Tibial artery (tissue), 4 donors: ENCODE results near the gene ASPSCR1.

Source experiments
- DNase-seq, 2 donors: peaks; one replicate each; pipeline ENCODE4 v3.0.0-alpha.2; 2019
- H3K27ac ChIP-seq, 2 donors: fragments of 200-600 bp; sonication (generic) in 1 of 2; 1 replicate in 1 of 2; 2 replicates in 1 of 2; pipeline ENCODE4 v1.5.1; 2018 to 2019; ENCODE audit warnings: mild to moderate bottlenecking in 1 of 2
- H3K27me3 ChIP-seq, 2 donors: fragments of 200-600 bp; sonication (generic) in 1 of 2; one replicate each; pipeline versions ENCODE4 v1.5.1 to v1.6.0; 2016 to 2019
- H3K36me3 ChIP-seq, 3 donors: fragments of 200-600 bp; sonication (generic) in 2 of 3; one replicate each; pipeline ENCODE4 v1.5.1; 2016 to 2019; ENCODE audit warnings: mild to moderate bottlenecking in 2 of 3
- H3K4me1 ChIP-seq, 4 donors: fragments of 200-600 bp; sonication (generic) in 2 of 4; 1 replicate in 3 of 4; 2 replicates in 1 of 4; pipeline ENCODE4 v1.5.1; 2016 to 2019
- H3K4me3 ChIP-seq, 2 donors: fragments of 200-600 bp; sonication (generic) in 1 of 2; 1 replicate in 1 of 2; 2 replicates in 1 of 2; pipeline ENCODE4 v1.5.1; 2018 to 2019; ENCODE audit warnings: mild to moderate bottlenecking in 2 of 2
- H3K9me3 ChIP-seq, 3 donors: fragments of 200-600 bp; sonication (generic) in 1 of 3; one replicate each; pipeline ENCODE4 v1.5.1; 2016 to 2019
- intact Hi-C: fragments of 100-400 bp; cut with DNase I; formaldehyde crosslinking; loops from one replicate; pipeline ENCODE4 v1.15.0; 2023; ENCODE audit warnings: low total_unique reads
- TF ChIP-seq, protein P1 (sequence below), 2 experiments: fragments of 200-600 bp in 1 of 2; fragments of 450-650 bp in 1 of 2; IDR thresholded peaks; one replicate each; pipeline ENCODE4 v1.5.1; 2017 to 2019; ENCODE audit warnings: antibody characterized with exemption in 2 of 2, mild to moderate bottlenecking in 1 of 2, moderate library complexity in 1 of 2

The ASPSCR1 gene

DNA sequence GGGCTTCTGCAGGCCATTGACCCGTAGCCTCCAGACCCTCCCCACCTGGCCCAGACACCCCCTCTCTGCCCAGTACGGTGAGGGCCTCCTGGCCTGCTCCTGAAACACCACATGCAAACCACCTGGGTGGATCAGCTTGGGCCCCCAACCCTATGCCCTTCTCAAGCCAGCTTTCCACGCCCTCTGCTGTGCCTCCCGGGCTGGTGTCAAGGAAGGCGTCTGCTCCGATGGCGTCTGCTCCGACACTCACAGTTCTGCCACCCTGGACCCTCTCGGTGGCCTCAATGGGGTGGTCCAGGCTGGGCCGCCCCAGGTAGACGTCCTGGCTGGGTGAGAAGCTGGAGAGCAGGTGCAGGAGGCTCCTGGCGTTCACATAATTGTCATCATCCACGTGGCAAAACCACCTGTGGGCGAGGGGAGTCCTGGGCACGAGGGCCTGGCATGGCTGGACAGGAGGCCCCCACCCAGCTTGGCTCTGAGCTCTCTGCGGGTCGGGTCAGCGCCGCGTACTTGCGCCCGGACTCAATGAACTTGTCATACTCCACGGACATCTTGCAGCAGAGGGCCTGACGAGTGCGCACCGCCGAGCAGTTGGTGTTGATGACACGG, 72.8 kb downstream of the ASPSCR1 start:
- peak overlapping the region; percentile 75 to 93 for H3K4me3 ChIP-seq
- intact Hi-C loops: no loop called here
- DNase-seq: no peak
- H3K9me3 ChIP-seq: no peaks in the 10 kb centered on the region
- TF ChIP-seq, protein P1, sequence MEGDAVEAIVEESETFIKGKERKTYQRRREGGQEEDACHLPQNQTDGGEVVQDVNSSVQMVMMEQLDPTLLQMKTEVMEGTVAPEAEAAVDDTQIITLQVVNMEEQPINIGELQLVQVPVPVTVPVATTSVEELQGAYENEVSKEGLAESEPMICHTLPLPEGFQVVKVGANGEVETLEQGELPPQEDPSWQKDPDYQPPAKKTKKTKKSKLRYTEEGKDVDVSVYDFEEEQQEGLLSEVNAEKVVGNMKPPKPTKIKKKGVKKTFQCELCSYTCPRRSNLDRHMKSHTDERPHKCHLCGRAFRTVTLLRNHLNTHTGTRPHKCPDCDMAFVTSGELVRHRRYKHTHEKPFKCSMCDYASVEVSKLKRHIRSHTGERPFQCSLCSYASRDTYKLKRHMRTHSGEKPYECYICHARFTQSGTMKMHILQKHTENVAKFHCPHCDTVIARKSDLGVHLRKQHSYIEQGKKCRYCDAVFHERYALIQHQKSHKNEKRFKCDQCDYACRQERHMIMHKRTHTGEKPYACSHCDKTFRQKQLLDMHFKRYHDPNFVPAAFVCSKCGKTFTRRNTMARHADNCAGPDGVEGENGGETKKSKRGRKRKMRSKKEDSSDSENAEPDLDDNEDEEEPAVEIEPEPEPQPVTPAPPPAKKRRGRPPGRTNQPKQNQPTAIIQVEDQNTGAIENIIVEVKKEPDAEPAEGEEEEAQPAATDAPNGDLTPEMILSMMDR (IDR thresholded peaks at IDR 0.05): no peak
- peak overlapping the region in 1 of 2 donors; percentile 66 for H3K27ac ChIP-seq
- H3K27me3 ChIP-seq: no peaks in the 10 kb centered on the region
- peaks cover 28 to 61% (median 46%) of the 10 kb centered on the region in 3 donors for H3K36me3 ChIP-seq
- H3K4me1 ChIP-seq: peaks cover 6 to 44% (median 30%) of the 10 kb centered on the region in 4 donors

DNA sequence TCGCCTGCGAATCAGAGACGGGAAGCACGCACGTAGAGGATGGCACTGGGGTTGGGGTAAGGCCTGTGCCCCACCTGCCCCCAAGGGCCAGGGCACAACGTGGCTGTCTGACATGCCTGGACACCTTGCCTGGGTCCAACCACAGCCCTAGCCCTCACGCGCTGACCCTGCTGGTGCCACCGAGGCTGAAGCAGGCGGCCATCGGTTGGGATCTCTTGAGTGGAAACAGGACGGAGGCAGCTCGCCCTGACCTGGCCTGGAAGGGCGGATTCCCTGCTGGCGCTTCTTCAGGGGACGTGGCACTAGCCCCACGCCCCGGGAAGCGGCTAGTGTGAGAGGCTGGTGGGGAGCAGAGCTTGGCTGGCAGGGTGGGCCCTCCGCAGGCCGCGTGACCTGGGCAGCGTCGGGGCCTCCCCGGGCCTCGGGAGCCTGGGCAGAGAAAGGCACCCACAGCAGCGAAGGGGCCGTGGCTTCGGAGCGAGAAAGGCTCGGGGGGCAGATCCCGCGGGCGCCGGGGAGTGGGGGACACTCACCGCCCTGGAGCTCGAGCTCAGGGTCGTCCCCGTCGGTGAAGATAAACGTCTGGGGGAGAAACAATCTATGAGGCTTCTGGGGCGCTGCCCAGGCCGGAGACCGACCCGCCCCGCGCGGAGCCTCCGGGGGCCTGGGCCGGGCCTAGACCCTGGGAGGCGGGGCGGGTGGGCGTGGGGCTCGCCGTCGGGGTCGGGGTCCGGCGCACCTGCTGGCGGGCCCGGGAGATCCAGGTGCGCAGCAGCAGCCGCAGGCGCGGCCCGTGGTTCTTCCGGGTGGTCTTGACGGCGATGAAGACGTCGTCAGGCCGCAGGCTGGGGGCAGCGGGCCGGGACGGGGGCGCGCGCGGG, 73.6 kb downstream of the ASPSCR1 start:
- intact Hi-C loops: no loop called here
- TF ChIP-seq, protein P1 (IDR thresholded peaks at IDR 0.05): no peak
- no peaks in the 10 kb centered on the region for H3K27me3 ChIP-seq
- DNase-seq: no peak
- peaks cover 6 to 45% (median 30%) of the 10 kb centered on the region in 4 donors for H3K4me1 ChIP-seq
- H3K9me3 ChIP-seq: no peaks in the 10 kb centered on the region
- H3K36me3 ChIP-seq: peaks cover 34 to 69% (median 54%) of the 10 kb centered on the region in 3 donors
- peak overlapping the region; percentile 75 to 93 for H3K4me3 ChIP-seq
- H3K27ac ChIP-seq: peak overlapping the region; percentile 66 to 75

DNA sequence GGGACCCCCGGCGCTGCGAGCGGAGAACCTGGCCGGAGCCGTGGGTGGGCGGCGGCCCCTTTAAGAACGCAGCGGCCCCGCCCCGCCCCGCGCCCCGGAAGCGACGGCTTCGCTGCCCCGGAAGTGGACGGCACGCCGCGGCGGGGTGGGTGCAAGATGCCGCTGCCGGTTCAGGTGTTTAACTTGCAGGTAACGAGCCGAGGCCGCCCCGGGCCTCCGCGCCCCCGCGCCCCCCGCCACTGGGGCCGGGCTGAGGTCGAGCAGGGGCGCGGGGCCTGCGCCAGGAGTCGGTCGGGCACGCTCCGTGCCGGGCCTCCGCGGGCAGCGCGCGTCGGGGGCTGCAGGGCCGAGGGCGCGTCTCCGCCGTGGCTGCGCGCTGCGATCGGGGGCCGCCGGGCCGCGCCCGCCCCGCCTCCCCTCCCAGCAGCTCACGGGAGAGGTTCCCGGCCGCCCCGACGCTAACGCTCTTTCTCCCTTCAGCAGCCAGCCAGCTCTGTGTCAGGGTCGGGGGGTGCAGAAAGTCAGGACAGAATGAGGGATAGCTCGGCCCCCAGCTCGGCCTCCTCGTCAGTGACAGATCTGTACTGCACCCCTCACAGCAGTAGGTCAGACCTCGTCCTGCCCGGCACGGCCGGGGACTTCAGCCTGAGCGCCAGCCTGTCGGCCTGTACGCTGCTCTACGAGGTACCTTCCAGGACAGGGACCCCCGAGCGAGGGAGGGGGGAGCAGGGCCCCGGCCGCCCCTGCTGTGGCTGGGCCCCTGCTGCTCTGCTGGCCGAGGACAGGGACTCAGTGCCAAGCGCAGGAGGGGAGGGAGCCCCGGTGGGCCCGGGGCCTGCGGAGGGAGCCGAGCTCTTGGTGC, 74.6 kb downstream of the ASPSCR1 start, which contains the start of the genes GPS1 and RFNG:
Gene GPS1 (plus strand): TSS at position 123 of the 862 bp plus-strand sequence. CDS start 34 bp downstream, at position 157.
Gene RFNG (minus strand): TSS at position 36 of the 862 bp plus-strand sequence. CDS start 45 bp downstream, outside the sequence.
- no peaks in the 10 kb centered on the region for H3K27me3 ChIP-seq
- peaks cover 6 to 45% (median 30%) of the 10 kb centered on the region in 4 donors for H3K4me1 ChIP-seq
- H3K4me3 ChIP-seq: peak within 1 kb of the TSS; percentile 75 to 93
- peak; percentile 72 to 85 for DNase-seq
- peak within 1 kb of the TSS; percentile 66 to 75 for H3K27ac ChIP-seq
- intact Hi-C loops: no loop called here
- TF ChIP-seq, protein P1 (IDR thresholded peaks at IDR 0.05): no peak
- H3K9me3 ChIP-seq: no peaks in the 10 kb centered on the region
- H3K36me3 ChIP-seq: peaks cover 44 to 74% (median 63%) of the 10 kb centered on the region in 3 donors

DNA sequence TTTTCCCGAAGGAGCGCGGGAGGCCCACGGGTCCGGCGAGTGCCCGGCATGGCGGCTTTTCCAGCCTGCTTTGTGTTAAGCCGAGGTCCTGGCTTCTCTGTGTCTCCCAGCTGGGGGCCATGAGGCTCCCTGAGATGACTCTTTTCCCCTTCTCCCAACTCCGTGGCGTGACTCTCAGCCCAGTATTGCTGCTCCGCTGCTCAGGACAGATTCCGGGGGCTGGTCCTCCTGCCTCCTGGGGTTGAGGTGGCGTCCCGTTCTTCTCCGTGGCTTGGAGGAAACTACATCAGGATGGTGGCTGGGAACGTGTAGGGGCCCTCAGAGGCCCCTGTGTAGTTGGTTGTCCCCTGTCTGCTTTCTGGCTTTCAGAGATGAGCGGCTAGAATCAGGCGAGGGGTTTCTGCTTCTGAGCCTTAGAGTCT, 75.2 kb downstream of the ASPSCR1 start:
- intact Hi-C loops: no loop called here
- no peak for DNase-seq
- TF ChIP-seq, protein P1 (IDR thresholded peaks at IDR 0.05): no peak
- Histone ChIP-seq H3K4me3 (peak overlapping the region; percentile 75 to 93), H3K36me3 (peaks cover 38 to 74% (median 63%) of the 10 kb centered on the region in 3 donors), H3K27ac (peak overlapping the region; percentile 57 to 75), H3K4me1 (peaks cover 6 to 45% (median 30%) of the 10 kb centered on the region in 4 donors), H3K9me3 (no peaks in the 10 kb centered on the region), H3K27me3 (no peaks in the 10 kb centered on the region)

DNA sequence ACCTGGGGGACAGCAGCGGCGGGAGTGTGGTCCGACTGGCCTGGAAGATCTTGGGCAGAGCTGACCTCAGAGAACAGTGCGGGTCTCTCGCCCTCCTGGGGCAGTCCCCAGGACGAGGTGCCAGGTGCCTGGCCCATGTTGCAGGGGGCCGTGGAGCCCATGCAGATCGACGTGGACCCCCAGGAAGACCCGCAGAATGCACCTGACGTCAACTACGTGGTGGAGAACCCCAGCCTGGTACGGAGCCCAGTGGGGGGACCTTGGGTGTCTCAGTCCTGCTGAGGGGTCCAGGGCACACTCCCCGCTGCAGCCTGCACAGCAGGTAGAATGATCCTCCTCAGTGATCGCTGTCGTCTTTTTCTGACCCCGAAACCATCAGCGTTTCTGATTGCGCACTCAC, 75.7 kb downstream of the ASPSCR1 start:
- TF ChIP-seq, protein P1 (IDR thresholded peaks at IDR 0.05): no peak
- H3K36me3 ChIP-seq: peaks cover 34 to 74% (median 63%) of the 10 kb centered on the region in 3 donors
- H3K4me3 ChIP-seq: peak overlapping the region; percentile 75 to 93
- intact Hi-C loops: no loop called here
- no peak overlapping the region for H3K27ac ChIP-seq
- peaks cover 6 to 45% (median 30%) of the 10 kb centered on the region in 4 donors for H3K4me1 ChIP-seq
- H3K9me3 ChIP-seq: no peaks in the 10 kb centered on the region
- DNase-seq: no peak
- H3K27me3 ChIP-seq: no peaks in the 10 kb centered on the region
